SK-N-DZ (cell line): ENCODE data around the gene RFXANK.
"Not testable (repeated sequence)": the region's sequence is repeated elsewhere in the genome, so short reads cannot be mapped to it uniquely, and the experiment has no call there.

Experiments used
- DNase-seq: peaks from one replicate; pipeline ENCODE4 v3.0.0-alpha.2; 2015; ENCODE audit warnings: low spot score

The RFXANK gene

DNA sequence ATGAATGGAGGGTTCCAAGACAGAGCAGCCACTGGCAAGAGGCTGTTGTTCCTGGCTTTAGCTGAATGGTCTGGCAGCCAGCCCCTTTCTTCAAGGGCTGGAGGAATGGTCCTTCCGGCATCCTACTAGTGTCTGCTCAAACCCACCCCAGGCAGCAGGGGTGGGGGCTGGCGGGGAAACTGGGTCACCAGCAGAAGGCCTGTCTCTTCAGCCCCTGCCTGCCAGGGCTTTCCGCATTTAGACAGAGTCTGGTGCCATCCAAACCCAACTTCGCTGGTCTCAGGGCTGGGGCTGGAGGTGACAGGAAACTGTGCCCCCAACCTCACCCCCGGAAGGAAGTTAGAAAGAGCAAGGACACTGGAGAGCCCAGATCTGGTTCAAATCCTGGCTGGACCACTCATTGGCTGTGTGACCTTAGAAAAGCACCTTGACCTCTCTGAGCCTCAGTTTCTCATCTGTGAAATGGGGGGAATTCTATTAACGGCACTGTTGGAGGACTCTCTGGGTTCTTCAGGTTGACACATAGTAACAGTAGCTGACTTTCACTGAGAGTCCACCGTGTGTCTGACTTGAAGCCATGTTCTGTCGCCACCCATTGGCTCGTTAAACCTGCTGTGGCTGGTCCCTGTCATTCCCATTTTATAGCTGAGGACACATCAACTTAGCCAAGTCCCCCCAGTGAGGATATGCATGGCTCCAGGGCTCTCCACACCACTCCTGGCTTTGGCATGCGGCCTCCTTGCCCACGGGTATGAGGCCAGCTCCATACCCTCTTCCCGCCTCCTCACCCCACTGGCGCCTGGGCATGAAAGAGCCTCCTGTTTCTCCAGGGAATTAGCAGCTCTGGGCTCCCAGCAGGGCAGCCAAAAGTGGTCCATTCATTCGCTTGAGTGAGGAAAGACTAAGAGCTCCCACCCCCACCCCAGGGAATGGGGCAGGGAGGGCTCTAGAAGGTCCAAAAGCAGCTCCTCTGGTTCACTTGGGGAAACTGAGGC is 13.7 kb downstream of the RFXANK start:
- no peak for DNase-seq

DNA sequence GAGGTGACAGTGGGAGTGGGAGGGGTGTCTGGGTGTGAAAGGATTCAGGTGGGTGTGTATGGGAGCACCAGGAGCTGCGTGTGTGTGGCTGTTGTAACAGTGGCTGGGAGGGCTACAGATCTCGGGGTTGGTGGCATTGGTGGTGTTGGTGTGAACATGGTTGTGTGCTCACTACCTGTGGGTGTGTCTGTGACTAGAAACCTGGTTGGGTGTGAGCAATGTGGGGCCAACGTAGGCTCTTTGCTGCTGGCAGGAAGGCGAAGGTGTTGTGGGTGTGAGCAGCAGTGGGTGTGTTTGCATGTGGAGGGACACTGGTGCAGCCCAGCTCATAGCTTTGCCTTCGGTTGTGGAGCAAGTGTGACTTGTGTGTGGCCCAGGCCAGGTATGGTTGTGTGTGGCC is 14.9 kb downstream of the RFXANK start:
- DNase-seq = no peak

DNA sequence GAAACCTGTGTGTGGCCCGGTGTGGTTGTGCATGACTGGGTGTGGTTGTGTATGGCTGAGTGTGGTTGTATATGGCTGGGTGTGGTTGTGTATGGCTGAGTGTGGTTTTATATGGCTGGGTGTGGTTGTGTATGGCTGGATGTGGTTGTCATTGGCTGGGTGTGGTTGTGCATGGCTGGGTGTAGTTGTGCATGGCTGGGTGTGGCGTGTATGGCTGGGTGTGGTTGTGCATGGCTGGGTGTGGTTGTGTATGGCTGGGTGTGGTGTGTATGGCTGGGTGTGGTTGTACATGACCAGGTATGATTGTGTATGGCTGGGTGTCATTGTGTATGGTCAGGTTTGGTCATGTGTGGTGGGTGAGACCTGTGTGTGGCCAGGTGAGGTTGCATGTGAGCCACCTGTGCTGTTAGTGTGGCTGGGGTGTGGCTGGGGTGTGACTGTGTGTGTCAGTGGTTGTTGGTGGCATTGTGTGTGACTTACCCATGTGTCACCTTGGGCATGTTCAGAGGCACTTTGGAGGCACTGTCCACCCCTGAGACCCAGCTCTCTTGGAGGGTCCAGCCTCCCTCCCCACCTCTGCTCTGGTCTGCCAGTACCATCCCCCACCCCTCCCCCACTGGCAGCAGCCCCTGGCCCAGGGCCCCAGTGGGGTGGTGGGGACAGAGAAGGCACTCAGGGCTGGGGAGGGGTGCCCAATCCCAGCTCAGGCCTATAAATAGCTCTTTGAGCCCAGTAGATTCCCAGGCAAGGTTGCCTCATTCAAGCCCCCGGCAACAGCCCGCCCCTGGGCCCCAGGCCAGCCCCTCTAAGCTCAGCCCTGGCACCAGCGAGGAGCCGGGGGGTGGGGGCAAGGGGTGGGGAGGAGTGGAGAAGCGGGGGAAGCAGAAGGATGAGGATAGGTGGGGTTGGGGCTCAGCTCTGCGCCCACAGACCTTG is 15.8 kb downstream of the RFXANK start:
- no peak for DNase-seq

DNA sequence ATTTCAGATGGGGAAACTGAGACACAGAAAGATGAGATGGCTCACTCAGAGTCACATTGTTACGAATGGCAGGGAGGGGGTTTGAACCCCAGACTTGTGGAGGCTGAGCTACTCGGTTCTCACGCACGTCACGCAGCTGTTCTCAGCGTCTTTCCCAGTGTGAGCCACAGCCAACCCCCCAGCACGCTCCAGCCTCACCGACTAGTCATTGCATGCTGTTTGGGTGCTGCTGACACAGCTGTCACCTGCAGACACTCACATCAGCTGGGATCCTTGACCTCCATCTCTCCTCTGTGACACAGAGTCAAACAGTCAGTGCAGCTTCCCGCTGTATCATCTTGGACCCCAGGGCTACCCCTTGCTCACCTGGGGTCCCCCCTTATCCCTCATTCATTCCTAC is 17.3 kb downstream of the RFXANK start:
- DNase-seq = no peak

DNA sequence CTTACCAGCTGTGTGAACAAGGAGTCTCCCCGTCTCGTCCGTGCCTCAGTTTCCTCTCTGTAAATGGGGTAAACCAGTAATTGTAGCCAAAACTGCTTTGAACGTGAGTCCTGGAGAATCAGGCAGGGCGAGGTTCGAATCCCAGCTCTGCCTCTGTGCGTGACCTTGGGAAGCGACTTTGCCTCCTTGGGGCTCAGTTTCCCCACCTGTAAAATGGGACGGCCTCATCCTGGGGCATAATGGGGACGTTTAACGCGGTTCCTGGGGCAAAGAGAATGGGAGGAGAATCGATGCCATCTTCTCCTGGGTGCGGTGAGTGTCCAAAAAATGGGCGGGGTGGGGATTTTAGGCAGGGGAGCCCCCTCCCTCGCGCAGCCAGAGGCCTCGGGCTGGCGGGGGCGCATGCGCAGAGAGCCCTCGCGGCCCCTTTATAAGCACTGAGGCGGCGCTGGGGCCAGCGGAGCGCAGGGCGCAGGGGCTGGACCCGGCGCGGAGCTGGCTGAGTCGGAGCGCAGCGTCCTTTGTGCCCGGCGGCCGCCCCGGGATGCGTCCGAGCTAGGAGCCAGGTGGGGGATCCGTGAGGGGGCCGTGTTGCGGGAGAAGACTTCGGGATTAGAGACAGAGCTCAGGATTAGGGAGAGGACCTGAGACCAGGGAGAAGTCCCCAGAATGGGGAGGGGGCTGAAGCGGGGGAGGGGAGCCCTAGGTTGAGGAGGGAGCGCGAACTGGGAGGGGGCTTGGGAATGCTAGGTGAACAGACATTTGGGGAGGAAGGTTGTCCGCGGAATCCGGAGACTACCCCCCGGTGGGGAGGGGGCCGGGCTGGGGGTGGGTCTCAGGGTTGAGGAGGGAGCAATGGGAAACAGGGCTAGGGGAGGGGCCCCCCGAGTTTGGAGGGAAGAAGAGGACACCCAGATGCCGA is 19.7 kb downstream of the RFXANK start, which contains the start of gene NCAN:
NCAN (plus strand) TSS at position 460 of the 922 bp plus-strand sequence. CDS start 4,996 bp downstream, outside the sequence.
- peak; percentile 55 for DNase-seq

DNA sequence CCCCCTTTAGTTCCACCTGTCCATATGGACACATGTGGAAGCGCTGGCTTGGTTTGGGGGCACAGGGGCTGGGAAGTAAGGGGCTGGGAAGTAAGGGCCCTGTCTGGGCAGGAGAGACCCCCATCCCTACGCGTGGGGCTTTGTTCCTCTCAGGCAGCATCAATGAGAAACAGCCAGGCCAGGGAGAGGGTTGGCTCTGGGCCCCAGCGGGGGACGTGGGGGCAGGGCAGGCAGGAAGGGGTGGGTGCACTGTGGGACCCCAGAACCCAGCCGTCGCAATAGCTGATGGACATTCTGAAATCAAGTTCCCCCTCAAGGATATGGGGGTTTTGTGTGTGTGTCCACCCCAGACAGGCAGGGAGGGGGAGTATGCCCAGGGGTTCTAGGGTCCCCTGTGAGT is 20.9 kb downstream of the RFXANK start:
- no peak for DNase-seq

DNA sequence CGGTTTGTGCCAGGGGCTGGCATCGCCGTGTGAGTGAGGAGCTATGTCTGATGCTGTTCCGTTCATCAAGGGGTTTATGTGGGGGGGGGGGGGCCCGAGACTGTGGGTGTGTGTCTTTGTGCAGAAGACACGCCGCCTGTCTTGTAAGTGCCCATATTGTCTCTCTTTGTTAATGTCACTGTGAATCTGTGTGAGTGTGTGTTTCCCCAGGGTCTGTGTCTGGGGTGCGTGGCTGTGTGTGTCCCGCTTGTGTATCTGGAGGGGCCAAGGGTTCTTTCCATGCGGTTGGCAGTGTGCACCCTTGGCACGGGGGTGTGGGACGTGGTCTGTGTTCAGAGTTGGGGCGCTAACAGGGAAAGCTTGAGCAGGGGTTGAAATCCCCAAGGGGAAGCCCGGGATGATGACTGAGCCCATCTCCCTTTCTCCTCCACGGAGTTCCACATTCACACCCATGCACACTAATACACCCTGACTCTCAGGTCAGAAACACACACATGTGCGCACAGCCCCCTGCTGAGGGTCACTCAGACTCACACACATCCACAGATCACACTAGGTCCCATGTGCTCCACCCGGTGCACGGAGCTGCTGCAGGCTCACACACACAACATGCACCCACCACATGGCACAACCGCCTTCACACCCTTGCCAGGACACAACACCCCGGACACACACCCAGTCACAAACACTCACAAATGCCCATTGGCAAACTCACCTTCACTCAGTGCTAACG is 21.5 kb downstream of the RFXANK start:
- no peak for DNase-seq

DNA sequence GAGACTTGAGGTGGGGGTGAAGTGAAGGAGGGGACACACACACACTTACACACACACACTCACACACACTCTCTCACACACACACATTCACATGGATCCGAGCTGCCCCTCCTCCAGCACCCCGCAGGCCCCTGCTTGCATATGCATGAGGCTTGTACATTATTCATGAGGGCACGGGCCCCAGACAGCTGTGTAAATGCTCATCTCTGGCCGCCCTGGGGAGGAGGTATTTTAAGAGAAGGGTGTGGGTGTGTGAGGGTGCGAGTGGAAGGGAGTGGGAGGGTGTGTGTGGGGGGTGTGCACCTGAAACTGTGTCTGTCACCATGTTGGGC is 22.1 kb downstream of the RFXANK start:
- DNase-seq = no peak

DNA sequence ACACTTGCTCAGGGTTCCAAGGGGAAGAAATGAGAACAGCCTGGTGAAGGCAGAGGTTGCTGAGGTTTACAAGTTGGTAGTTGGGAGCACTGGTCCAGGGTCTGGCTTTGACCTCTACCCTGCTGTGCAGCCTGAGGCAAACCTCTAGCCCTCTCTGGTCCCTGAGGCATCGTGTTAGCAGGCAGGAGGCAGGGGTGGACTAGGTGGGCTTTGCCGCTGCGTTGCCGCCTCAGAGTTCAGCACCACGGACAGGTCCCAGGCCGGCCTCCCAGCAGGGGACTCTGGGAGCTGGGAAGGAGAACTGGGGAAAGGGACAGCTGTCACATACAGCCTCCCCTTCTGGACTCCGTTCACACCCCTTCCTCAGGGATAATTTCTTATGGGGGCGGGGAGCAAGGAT is 22.8 kb downstream of the RFXANK start:
- no peak for DNase-seq

DNA sequence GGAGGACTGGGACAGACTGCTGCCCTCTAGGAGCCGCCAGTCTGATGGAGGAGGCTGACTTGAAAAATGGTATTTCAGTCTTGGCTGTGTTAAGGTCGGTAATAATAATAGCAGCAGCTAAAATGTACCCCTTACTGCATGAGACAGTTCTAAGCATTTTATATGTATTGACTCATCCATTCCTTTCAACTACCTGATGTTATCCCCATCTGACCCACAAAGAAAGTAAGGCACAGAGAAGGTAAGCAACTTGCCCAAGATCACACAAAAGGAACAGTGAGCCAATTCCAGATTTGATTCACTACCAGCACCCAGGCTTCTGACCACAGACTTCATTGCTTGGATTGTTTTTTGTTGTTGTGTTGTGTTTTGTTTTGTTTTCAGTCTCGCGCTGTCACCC is 23.7 kb downstream of the RFXANK start:
- DNase-seq = no peak

DNA sequence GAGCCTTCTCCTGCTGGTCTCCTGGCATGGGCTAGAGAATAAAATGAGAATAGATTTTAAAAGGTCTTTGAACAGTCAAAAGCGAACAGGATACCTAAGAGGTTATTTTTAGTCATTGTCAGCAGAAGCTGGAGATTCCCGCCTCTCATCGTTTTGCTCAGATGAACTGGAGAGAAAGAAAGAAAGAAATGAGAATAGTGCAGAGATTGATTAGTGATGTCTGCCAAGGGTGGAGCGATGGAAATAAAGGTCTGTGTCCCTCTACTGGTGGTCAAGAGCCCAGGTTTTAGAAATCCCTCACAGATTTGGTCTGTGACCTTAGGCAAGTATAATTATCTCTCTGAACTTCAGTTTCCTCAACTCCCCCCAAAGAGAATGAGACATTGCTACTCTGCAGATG is 25.0 kb downstream of the RFXANK start:
- peak; percentile 49 for DNase-seq

DNA sequence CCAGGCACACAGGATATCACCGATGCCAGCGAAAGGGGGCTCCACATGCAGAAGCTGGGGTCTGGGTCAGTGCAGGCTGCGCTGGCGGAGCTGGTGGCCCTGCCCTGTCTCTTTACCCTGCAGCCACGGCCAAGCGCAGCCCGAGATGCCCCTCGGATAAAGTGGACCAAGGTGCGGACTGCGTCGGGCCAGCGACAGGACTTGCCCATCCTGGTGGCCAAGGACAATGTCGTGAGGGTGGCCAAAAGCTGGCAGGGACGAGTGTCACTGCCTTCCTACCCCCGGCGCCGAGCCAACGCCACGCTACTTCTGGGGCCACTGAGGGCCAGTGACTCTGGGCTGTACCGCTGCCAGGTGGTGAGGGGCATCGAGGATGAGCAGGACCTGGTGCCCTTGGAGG is 26.9 kb downstream of the RFXANK start:
- no peak for DNase-seq

DNA sequence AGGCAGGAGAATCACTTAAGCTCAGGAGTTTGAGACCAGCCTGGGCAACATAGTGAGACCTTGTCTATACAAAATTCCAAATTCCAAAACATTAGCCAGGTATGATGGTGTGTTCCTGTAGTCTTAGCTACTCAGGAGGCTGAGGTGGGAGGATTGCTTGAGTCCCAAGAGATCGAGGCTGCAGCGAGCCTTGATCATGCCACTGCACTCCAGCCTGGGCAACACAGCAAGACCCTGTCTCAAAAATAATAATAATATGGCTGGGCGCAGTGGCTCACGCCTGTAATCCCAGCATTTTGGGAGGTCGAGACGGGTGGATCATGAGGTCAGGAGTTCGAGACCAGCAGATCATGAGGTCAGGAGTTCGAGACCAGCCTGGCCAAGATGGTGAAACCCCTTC is 28.9 kb downstream of the RFXANK start:
- DNase-seq = not testable (repeated sequence)

DNA sequence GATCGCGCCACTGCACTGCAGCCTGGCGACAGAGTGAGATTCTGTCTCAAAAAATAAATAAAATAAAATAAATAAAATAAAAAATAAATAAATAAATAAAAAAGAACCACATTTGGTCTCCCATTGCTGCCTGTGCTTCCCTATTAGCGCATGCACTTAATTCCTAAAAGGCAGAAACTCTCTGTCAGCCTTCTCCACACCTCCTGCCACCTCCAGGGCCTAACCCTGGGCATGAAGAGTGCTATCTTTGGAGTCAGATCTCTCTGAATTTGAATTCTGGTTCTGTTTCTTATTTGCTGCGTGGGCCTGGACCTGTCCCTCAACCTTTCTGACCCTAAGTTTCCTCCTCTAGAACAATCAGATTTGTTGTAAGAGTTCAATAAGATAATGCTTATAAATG is 31.0 kb downstream of the RFXANK start:
- DNase-seq = no peak

DNA sequence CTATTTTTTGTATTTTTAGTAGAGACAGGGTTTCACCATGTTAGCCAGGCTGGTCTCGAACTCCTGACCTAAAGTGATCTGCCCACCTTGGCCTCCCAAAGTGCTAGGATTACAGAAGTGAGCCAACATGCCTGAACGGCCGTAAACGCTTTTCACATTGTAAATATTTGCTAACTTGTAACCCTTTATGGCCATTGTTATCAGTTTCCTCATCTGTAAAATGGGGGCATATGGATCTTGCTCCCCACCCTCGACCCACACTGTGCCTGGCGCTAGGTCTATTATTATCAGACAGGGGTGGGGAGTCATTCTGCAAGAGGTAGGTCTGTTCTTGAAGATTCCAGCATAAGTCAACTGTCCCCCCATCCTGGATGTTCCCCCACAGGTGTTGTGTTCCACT is 31.6 kb downstream of the RFXANK start:
- DNase-seq = no peak

DNA sequence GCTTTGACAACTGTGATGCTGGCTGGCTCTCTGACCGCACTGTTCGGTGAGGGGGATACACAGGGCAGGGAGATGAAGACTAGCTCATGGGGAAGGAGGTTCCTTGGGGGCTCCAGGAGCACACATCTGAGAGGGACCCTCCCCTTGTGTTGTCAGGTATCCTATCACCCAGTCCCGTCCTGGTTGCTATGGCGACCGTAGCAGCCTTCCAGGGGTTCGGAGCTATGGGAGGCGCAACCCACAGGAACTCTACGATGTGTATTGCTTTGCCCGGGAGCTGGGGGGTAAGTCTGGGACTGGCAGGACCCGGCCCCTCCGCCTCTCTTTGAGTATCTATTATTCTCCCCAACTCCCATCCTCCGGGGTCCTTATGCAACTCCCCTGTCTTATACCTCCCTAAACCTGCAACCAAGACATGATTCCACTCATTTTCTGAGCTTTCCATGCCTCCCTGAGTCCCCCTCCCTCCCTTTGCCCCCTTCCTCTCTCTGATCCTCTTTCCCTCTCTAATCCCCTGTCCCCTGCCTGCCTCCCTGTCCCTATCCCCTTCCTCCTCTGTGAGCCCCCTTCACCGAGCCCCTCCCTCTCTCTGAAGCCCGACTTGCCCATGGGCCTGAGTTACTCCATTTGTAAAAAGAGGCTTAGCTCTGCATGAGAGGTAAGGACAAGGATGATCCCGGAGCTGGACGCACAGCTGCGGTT is 32.2 kb downstream of the RFXANK start:
- no peak for DNase-seq

DNA sequence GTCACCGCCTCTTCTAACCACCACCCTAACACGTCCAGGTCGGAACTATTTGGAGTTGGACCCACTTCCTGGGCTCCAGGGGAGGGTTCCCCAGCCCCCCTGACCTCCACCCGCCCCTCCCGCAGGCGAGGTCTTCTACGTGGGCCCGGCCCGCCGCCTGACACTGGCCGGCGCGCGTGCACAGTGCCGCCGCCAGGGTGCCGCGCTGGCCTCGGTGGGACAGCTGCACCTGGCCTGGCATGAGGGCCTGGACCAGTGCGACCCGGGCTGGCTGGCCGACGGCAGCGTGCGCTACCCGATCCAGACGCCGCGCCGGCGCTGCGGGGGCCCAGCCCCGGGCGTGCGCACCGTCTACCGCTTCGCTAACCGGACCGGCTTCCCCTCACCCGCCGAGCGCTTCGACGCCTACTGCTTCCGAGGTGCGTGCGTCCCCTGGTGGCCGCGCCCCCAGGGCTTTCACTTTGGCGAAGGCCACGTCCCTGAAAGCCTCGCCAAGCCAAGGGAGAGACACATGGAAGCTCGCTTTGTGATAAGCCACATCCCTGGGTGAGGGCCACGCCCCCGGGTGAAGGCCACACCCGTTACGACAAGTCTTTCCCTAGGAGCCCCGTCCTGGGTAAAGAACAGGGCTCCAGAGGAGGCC is 32.9 kb downstream of the RFXANK start:
- no peak for DNase-seq

DNA sequence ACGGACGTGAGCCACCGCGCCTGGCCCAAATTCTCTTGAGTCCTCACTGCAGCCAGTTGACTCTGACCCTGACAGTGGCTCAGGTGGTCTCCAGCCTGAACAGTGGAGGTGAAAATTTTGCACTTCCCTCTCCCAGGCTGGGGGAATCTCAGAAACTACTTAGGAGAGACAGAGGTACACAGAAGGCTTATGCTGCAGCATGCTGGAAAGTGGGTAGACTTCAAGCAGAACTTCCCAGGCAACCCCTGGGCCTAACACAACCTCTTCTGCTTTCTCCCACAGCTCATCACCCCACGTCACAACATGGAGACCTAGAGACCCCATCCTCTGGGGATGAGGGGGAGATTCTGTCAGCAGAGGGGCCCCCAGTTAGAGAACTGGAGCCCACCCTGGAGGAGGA is 34.1 kb downstream of the RFXANK start:
- DNase-seq = no peak

DNA sequence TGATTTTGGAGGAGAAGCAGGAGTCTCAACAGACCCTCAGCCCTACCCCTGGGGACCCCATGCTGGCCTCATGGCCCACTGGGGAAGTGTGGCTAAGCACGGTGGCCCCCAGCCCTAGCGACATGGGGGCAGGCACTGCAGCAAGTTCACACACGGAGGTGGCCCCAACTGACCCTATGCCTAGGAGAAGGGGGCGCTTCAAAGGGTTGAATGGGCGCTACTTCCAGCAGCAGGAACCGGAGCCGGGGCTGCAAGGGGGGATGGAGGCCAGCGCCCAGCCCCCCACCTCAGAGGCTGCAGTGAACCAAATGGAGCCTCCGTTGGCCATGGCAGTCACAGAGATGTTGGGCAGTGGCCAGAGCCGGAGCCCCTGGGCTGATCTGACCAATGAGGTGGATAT is 34.6 kb downstream of the RFXANK start:
- DNase-seq = no peak
